HFF-Myc (cell line): ENCODE results near the gene PRKN.

Experiments used
- DNase-seq: peaks from one replicate; pipeline ENCODE4 v3.0.0-alpha.2; 2011; ENCODE audit warnings: low read depth; ENCODE audit errors: extremely low read depth
- H3K4me3 ChIP-seq: replicated peaks from 2 replicates; pipeline ENCODE4 v1.5.1; 2011; ENCODE audit warnings: low read depth, mild to moderate bottlenecking, control low read depth, low read length
- TF ChIP-seq, protein P1 (sequence below): IDR thresholded peaks from 2 replicates; pipeline ENCODE4 v1.5.1; 2012; ENCODE audit warnings: mild to moderate bottlenecking, low read depth, low read length, control low read depth; ENCODE audit errors: missing control alignments

Gene PRKN

GRCh38 chr6:162697872-162698403, 29.6 kb downstream of the PRKN start:
- DNase-seq, result no peak
- H3K4me3 ChIP-seq, result no peak overlapping the region
- TF ChIP-seq, protein P1, sequence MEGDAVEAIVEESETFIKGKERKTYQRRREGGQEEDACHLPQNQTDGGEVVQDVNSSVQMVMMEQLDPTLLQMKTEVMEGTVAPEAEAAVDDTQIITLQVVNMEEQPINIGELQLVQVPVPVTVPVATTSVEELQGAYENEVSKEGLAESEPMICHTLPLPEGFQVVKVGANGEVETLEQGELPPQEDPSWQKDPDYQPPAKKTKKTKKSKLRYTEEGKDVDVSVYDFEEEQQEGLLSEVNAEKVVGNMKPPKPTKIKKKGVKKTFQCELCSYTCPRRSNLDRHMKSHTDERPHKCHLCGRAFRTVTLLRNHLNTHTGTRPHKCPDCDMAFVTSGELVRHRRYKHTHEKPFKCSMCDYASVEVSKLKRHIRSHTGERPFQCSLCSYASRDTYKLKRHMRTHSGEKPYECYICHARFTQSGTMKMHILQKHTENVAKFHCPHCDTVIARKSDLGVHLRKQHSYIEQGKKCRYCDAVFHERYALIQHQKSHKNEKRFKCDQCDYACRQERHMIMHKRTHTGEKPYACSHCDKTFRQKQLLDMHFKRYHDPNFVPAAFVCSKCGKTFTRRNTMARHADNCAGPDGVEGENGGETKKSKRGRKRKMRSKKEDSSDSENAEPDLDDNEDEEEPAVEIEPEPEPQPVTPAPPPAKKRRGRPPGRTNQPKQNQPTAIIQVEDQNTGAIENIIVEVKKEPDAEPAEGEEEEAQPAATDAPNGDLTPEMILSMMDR, result no peak

- DNase-seq, result no peak
- TF ChIP-seq, protein P1, result no peak
- no peak overlapping the region for H3K4me3 ChIP-seq
Observed at GRCh38 chr6:162690158-162690557, 37.4 kb downstream of the PRKN start.

- TF ChIP-seq, protein P1, result no peak
- DNase-seq, result no peak
- no peak overlapping the region for H3K4me3 ChIP-seq
Observed at GRCh38 chr6:162688751-162689345, 38.7 kb downstream of the PRKN start.

DNA sequence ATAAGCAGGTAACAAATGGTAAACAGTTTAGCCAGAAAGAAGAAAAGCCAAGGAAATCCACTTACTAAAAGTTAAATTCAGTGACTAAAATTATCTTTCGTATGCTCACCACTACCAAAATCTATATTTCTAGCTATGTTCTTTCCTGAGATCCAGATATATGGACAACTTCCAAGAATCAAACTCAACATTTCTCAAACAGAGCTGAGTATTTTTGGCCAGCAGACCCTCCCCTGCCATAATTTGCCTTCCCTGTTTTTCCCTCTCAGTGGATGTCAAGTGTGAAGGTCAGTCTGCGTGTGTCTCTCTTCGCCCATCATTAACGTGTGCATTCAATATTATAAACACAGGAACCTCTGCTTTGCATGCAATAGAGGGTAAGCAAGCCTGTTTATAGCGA, 42.0 kb downstream of the PRKN start:
- TF ChIP-seq, protein P1, result no peak
- DNase-seq, result no peak

DNA sequence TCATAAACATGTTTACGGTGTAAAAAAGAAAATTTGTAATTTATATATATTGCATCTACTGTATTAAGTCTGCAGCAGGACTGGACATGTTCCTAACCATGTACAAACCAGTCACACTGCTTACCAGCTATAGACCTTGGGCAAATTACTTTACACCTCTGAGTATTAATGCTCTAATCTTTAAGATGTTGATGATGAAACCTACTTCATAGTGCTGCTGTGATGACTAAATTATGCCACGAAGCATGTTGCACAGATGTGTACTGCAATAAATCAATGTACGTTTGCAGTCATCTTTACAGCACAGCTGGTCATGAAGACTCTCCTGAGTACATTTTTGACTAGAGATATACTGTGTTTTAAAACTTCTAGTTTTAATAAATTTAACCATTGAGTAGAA, 42.6 kb downstream of the PRKN start:
- TF ChIP-seq, protein P1, result no peak
- DNase-seq, result no peak

More for the DNA sequence above, 42.0 kb downstream of the PRKN start:
- no peak overlapping the region for H3K4me3 ChIP-seq

GRCh38 chr6:162684052-162684451, 43.5 kb downstream of the PRKN start:
- no peak overlapping the region for H3K4me3 ChIP-seq
- TF ChIP-seq, protein P1, result no peak
- DNase-seq, result no peak

More for the DNA sequence above, 42.6 kb downstream of the PRKN start:
- no peak overlapping the region for H3K4me3 ChIP-seq

GRCh38 chr6:162683135-162683534, 44.4 kb downstream of the PRKN start:
- no peak overlapping the region for H3K4me3 ChIP-seq
- DNase-seq, result no peak
- TF ChIP-seq, protein P1, result no peak
